ENCODE measurements around the gene SLC27A3. TPM values are rescaled to one million over a fixed set of nuclear protein-coding genes. Genes with fewer than 3 reads are reported as not detected.

Gene SLC27A3
- total RNA-seq, 4 donors from 2014 or later: 7.6 to 15.0 (median 11.2) TPM

DNA sequence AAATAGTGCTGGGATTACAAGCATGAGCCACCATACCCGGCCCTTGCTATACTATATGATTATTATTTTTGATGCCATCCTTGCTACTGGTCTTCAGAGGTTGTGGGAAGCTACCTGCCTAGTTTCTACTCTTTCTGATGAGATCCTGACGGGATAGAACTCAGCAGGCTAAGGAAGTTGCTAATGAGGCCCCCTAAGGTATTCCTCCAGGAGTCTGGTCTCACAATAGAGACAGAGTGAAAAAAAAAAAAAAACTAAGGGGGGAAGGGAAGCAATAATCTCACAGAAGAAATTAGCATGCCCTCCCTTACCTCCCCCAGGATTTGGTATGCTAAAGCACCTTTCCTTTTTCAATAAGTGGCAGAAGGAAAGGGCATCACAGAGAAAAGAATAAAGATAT, 29.8 kb upstream of the SLC27A3 start:
- no peak overlapping the region for H3K4me3 ChIP-seq
- no peak for TF ChIP-seq POLR2A (IDR thresholded peaks at IDR 0.05)
- TF ChIP-seq, protein P1, sequence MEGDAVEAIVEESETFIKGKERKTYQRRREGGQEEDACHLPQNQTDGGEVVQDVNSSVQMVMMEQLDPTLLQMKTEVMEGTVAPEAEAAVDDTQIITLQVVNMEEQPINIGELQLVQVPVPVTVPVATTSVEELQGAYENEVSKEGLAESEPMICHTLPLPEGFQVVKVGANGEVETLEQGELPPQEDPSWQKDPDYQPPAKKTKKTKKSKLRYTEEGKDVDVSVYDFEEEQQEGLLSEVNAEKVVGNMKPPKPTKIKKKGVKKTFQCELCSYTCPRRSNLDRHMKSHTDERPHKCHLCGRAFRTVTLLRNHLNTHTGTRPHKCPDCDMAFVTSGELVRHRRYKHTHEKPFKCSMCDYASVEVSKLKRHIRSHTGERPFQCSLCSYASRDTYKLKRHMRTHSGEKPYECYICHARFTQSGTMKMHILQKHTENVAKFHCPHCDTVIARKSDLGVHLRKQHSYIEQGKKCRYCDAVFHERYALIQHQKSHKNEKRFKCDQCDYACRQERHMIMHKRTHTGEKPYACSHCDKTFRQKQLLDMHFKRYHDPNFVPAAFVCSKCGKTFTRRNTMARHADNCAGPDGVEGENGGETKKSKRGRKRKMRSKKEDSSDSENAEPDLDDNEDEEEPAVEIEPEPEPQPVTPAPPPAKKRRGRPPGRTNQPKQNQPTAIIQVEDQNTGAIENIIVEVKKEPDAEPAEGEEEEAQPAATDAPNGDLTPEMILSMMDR (IDR thresholded peaks at IDR 0.05): no peak
- intact Hi-C loops (cut with DNase I): loop anchor here (5.0 kb wide), 1 partner anchor 63 kb away; no protein-coding TSS in a partner anchor
- H3K9me3 ChIP-seq: no peaks in the 10 kb centered on the region
- peaks cover 8 to 95% (median 10%) of the 10 kb centered on the region in 3 donors for H3K36me3 ChIP-seq
- WGBS, 2 donors: 80 to 100% methylated on average over 2 of the region's 2 CpGs
- DNase-seq: no peak
- no peaks in the 10 kb centered on the region for H3K27me3 ChIP-seq
- peaks cover 0 to 48% (median 3%) of the 10 kb centered on the region in 3 donors for H3K4me1 ChIP-seq
- H3K27ac ChIP-seq: no peak overlapping the region

DNA sequence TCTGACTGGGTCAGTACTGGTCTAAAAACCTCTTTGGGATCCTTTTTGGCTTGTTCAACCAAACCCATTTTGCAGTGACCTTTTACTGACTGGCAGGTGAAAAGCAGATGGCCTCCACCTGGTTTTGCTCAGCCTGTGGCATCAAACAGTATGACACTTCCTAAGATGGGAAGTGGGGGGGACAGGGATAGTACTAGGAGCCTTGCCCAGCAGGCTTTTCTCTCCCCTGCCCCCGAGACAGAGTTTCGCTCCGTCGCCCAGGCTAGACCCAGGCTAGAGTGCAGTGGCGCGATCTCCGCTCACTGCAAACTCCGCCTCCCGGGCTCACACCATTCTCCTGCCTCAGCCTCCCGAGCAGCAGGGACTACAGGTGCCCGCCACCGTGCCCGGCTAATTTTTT, 29.0 kb upstream of the SLC27A3 start:
- DNase-seq: no peak
- Histone ChIP-seq H3K9me3 (no peaks in the 10 kb centered on the region), H3K4me1 (peaks cover 0 to 45% (median 3%) of the 10 kb centered on the region in 3 donors), H3K4me3 (no peak overlapping the region), H3K27ac (no peak overlapping the region), H3K36me3 (peaks cover 11 to 95% (median 12%) of the 10 kb centered on the region in 3 donors), H3K27me3 (no peaks in the 10 kb centered on the region)
- 90 to 100% methylated on average over 6 to 13 of the region's 13 CpGs for WGBS, 2 donors
- no peak for TF ChIP-seq POLR2A (IDR thresholded peaks at IDR 0.05)
- TF ChIP-seq, protein P1 (IDR thresholded peaks at IDR 0.05): no peak
- intact Hi-C loops (cut with DNase I): loop anchor here (5.0 kb wide), 1 partner anchor 64 kb away; no protein-coding TSS in a partner anchor

DNA sequence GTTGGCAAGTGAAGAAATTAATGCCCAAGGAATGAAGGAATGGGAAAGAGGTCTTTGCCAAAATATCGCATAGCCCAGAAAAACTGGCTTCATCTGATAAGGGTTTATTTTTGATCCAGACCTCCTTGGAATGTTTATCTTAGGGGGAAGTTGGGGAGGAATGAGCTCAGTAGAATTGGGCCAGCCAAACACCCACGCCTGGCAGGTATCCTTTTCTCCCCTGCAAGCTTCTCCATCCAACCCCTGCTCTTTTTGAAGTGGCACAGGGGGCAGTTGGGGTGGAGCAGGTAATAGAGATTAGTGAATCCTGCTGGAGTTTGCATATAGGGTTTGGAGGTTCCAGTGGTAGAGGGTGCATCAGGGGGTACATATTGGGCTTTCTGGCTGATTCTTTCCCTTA, 26.3 kb upstream of the SLC27A3 start:
- WGBS, 2 donors: 70 to 78% methylated on average over 2 of the region's 2 CpGs
- DNase-seq: no peak
- Histone ChIP-seq H3K27ac (peak overlapping the region in 1 of 4 donors; percentile 25), H3K9me3 (no peaks in the 10 kb centered on the region), H3K4me1 (peaks cover 0 to 36% (median 3%) of the 10 kb centered on the region in 3 donors), H3K4me3 (no peak overlapping the region), H3K36me3 (peaks cover 18 to 98% (median 21%) of the 10 kb centered on the region in 3 donors), H3K27me3 (no peaks in the 10 kb centered on the region)
- intact Hi-C loops (cut with DNase I): loop anchor here (5.0 kb wide), 1 partner anchor 67 kb away; no protein-coding TSS in a partner anchor
- TF ChIP-seq, protein P1 (IDR thresholded peaks at IDR 0.05): no peak
- no peak for TF ChIP-seq POLR2A (IDR thresholded peaks at IDR 0.05)

DNA sequence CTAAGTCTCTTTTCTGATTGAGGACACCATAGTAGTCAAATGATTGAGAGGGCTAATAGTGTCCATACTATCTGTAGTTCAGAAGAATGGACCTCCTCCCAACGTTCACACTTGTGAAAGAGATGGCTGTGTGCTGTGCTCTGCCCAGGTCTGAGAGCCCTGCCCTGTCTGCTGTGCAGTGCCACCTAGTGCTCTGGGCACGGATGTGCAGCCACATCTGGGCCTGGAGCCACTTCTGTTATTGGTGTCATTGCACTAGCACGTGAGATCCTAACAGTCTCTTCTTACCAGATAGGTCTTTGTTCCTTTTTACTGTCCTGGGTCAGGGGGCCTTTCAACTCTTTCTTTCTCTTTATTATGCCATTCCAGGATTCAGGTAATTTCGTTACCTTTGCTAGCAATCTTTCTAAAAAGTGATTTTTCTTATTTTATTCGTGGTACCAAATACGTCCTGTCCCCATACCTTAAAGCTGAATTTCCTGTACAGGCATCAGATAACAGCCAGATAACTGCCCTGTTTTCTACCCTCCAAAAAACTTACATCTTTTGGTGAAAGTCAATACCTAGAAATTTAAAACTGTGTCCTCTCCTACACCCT, 25.7 kb upstream of the SLC27A3 start:
- H3K36me3 ChIP-seq: peaks cover 21 to 98% (median 23%) of the 10 kb centered on the region in 3 donors
- no peaks in the 10 kb centered on the region for H3K27me3 ChIP-seq
- TF ChIP-seq POLR2A (IDR thresholded peaks at IDR 0.05): no peak
- TF ChIP-seq, protein P1 (IDR thresholded peaks at IDR 0.05): peak; percentile 63 to 96 (median 91)
- intact Hi-C loops (cut with DNase I): loop anchor here (5.0 kb wide), 1 partner anchor 67 kb away; no protein-coding TSS in a partner anchor
- H3K9me3 ChIP-seq: no peaks in the 10 kb centered on the region
- 37 to 49% methylated on average over 6 of the region's 6 CpGs for WGBS, 2 donors
- DNase-seq: peak; percentile 27
- H3K27ac ChIP-seq: peak overlapping the region in 3 of 4 donors; percentile 17 to 64 (median 50)
- no peak overlapping the region for H3K4me3 ChIP-seq
- peaks cover 0 to 36% (median 3%) of the 10 kb centered on the region in 3 donors for H3K4me1 ChIP-seq

Measured in esophagus squamous epithelium (tissue), 5 donors.